HepG2 (cell line): ENCODE measurements around the gene MIDN. TPM values are rescaled to one million over a fixed set of nuclear protein-coding genes. Genes with fewer than 3 reads are reported as not detected.

ENCODE experiments used
- ARID4A ChIP-seq: sonication (generic); formaldehyde crosslinking; IDR thresholded peaks from 2 replicates; pipeline ENCODE4 v1.5.0; 2020; ENCODE audit warnings: mild to moderate bottlenecking, missing genetic modification reagents, borderline replicate concordance
- BRCA1 ChIP-seq: sonication (generic); formaldehyde crosslinking; IDR thresholded peaks from 2 replicates; pipeline ENCODE4 v1.4.0; 2020; ENCODE audit warnings: missing genetic modification reagents
- HDAC6 ChIP-seq: fragments of 200-600 bp; sonication (generic); IDR thresholded peaks from 2 replicates; pipeline ENCODE4 v1.7.0; 2017; ENCODE audit warnings: mild to moderate bottlenecking, antibody characterized with exemption, low read length, low read depth
- MBD4 ChIP-seq: IDR thresholded peaks from 2 replicates; pipeline ENCODE4 v1.6.1; 2012; ENCODE audit warnings: low read length, inconsistent platforms, borderline replicate concordance
- MED1 ChIP-seq: sonication (generic); formaldehyde crosslinking; IDR thresholded peaks from 2 replicates; pipeline ENCODE4 v1.4.0; 2020; ENCODE audit warnings: missing genetic modification reagents
- MZF1 ChIP-seq: sonication (generic); formaldehyde crosslinking; IDR thresholded peaks from 2 replicates; pipeline ENCODE4 v1.8.1; 2023; ENCODE audit warnings: mild to moderate bottlenecking, missing genetic modification reagents, borderline replicate concordance
- NFIB ChIP-seq: sonication (generic); formaldehyde crosslinking; IDR thresholded peaks from 2 replicates; pipeline ENCODE4 v1.9.0; 2021; ENCODE audit warnings: missing genetic modification reagents, mild to moderate bottlenecking, borderline replicate concordance
- NR3C1 ChIP-seq: sonication (generic); formaldehyde crosslinking; IDR thresholded peaks from 2 replicates; pipeline ENCODE4 v1.4.0; 2020; ENCODE audit warnings: missing genetic modification reagents
- POLR2AphosphoS5 ChIP-seq: IDR thresholded peaks from 2 replicates; pipeline ENCODE4 v1.6.1; 2012; ENCODE audit warnings: low read depth, low read length
- RCOR2 ChIP-seq: IDR thresholded peaks from 2 replicates; pipeline ENCODE4 v1.6.1; 2016; ENCODE audit warnings: missing biosample characterization, missing genetic modification reagents
- SMARCE1 ChIP-seq: fragments of 450-650 bp; IDR thresholded peaks from 2 replicates; pipeline ENCODE4 v1.6.1; 2017; ENCODE audit warnings: borderline replicate concordance
- SUZ12 ChIP-seq: fragments of 150-350 bp; IDR thresholded peaks from 2 replicates; pipeline ENCODE4 v1.6.1; 2014; ENCODE audit warnings: low read depth, low read length
- SYNCRIP ChIP-seq: fragments of 200-400 bp; formaldehyde crosslinking; IDR thresholded peaks from 2 replicates; pipeline ENCODE4 v1.6.1; 2018; ENCODE audit warnings: mild to moderate bottlenecking, low read depth, low read length; ENCODE audit not compliant: insufficient read depth
- WIZ ChIP-seq: sonication (generic); formaldehyde crosslinking; IDR thresholded peaks from 2 replicates; pipeline ENCODE4 v1.5.1; 2020; ENCODE audit warnings: mild to moderate bottlenecking, missing genetic modification reagents
- ZFP36 ChIP-seq: fragments of 150-350 bp; IDR thresholded peaks from 2 replicates; pipeline ENCODE4 v1.6.1; 2018; ENCODE audit warnings: borderline replicate concordance, low read length, low read depth; ENCODE audit not compliant: partially characterized antibody
- ZNF407 ChIP-seq: sonication (generic); formaldehyde crosslinking; IDR thresholded peaks from one replicate; pipeline ENCODE4 v1.5.1; 2020; ENCODE audit warnings: mild to moderate bottlenecking, missing genetic modification reagents; ENCODE audit errors: not compliant biosample characterization
- ZNF589 ChIP-seq: sonication (generic); formaldehyde crosslinking; conservative IDR thresholded peaks from 2 replicates; pipeline ENCODE4 v1.8.0; 2022; ENCODE audit warnings: mild to moderate bottlenecking, moderate library complexity, missing genetic modification reagents
- ZNF790 ChIP-seq: sonication (generic); formaldehyde crosslinking; IDR thresholded peaks from 2 replicates; pipeline ENCODE4 v1.8.0; 2022; ENCODE audit warnings: missing genetic modification reagents, mild to moderate bottlenecking, borderline replicate concordance
- ZSCAN22 ChIP-seq: sonication (generic); formaldehyde crosslinking; IDR thresholded peaks from 2 replicates; pipeline ENCODE4 v1.4.0; 2020; ENCODE audit warnings: mild to moderate bottlenecking, missing genetic modification reagents
- polyA plus RNA-seq, 8 experiments: library from polyadenylated mRNA; depleted of rRNA in 3 of 8; stranded (reverse) in 7 of 8; unstranded in 1 of 8; fragments of >200 nt; fragmentation: Illumina TruSeq in 4 of 8; extraction: Trizol in 4 of 8; gene quantifications; 2 replicates each; pipeline versions ENCODE4 v1.2.1 to v1.2.3, GENCODE V29; 2011 to 2016; ENCODE audit warnings: low read depth in 4 of 8, missing spikeins in 1 of 8, mixed read lengths in 1 of 8; ENCODE audit not compliant: insufficient read depth in 1 of 8
- total RNA-seq, 5 experiments: library from RNA; depleted of rRNA; stranded (reverse); fragments of >200 nt; fragmentation: Illumina TruSeq; extraction: Trizol; gene quantifications; 2 replicates each; pipeline ENCODE4 v1.2.3, GENCODE V29; 2016; ENCODE audit warnings: low read depth in 1 of 5

The MIDN gene
- total and polyA plus RNA-seq, 2 of the 13 experiments (the other 11 are each of a cell fraction or from before 2014, with no cell fraction given): 8.4 to 18.0 TPM

- TF ChIP-seq HDAC6 (no peak), WIZ (CRISPR knock-in tag) (no peak), SMARCE1 (no peak), SUZ12 (no peak), MED1 (CRISPR knock-in tag) (no peak), RCOR2 (0 out of 2 replicates have a peak, but pooled peaks have one; percentile 28), POLR2AphosphoS5 (no peak), ZSCAN22 (CRISPR knock-in tag) (no peak), SYNCRIP (no peak), ZNF407 (CRISPR knock-in tag) (no peak), ZNF589 (0 out of 2 replicates have a peak, but pooled peaks have one; percentile 26), ZNF790 (CRISPR knock-in tag) (no peak), ZFP36 (peak; percentile 67), NR3C1 (CRISPR knock-in tag) (no peak), NFIB (CRISPR knock-in tag) (no peak), BRCA1 (no peak), MZF1 (no peak), MBD4 (no peak), ARID4A (CRISPR knock-in tag) (peak; percentile 55; the same call in 1 of the 2 replicates)
Measured at GRCh38 chr19:1232652-1233072, 15.7 kb upstream of the MIDN start (continued).
